Left lobe of liver (tissue), 2 donors: ENCODE measurements around the gene CDH26. TPM values are rescaled to one million over a fixed set of nuclear protein-coding genes. Genes with fewer than 3 reads are reported as not detected.
A peak's percentile ranks its signal among the peaks of the same experiment; 100 is the strongest.

ENCODE experiments used
- ATAC-seq: fragments of 200-7000 bp; cut with Tn5 transposase; one replicate; pipeline ENCODE4 v1.9.1; 2020; ENCODE audit warnings: mild to moderate bottlenecking, moderate library complexity
- DNase-seq: peaks from one replicate; pipeline ENCODE4 v3.0.0-alpha.2; 2020; ENCODE audit warnings: low spot score
- total RNA-seq: library from RNA; stranded (reverse); gene quantifications from one replicate; pipeline ENCODE4 v1.2.1, GENCODE V29; 2021
- donor health status: DM: no; HTN: no; CAD: no; lungs with moderate emphysema.
- donor health status: DM: no; HTN: yes; CAD: no.

The CDH26 gene
- total RNA-seq, 1 donor from 2014 or later, result 0.38 TPM

DNA sequence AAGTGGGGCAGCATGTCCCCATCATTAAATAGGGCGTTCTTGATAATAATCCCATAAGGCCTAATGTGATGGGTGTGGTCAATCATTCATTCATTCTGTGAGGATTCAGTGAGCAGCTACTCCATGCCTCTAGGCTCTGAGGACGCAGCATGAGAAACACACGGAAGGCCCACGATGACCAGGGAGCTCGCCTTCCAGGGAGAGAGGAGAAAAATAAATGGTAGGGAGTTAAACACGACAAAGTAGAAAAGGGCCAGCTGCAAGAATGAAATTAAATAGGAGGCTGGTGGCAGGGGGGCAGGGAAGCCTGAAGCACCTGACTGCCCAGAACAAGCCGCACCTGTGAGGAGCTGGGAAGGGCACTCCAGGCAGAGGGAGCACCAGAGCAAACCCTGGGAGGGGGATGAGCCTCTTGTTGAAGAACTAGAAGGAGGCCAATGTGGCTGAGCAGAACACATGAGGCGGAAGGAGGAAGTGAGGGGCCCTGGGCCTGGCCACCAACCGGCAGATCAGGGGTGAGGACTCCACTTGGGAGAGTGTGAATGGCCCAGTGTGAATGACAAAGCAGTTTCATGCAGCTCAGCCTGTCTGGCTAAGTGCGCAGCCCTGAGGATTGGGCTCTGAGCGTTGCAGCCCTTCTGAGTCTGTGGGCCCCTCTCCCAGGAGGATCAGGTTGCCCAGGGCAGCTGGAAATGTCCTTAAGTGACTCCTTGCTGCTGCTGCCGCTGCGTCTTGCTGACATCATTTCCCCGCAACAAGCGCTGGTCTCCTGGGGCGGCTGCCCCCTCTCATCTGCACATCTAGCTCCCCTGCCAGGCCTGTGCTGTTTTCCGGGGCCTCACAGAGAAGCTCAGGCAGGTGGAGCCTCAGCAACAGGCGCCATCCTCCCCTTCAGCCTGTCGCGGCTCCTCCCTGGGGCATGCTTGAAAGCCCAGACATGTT lies 99.9 kb downstream of the CDH26 start:
- DNase-seq (no peak), ATAC-seq (peak; percentile 44)

DNA sequence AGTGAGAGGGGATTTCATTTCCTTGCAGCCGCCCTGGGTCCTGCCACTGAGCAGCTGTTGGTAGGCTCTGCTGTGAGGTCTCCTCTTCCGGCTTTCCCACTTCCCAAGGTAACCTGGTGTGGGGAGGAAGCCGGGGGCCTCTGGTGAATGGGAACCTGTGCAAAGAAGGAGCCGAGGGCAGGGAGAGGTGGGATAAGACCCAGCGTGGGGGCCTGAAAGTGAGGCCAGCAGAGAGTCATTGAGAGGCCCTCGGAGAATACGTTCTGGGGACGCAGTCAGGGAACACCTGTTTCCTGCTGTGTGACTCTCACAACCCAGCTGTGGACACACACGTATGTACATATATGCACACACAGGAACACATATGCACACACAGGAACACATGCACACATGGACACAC lies 100.7 kb downstream of the CDH26 start:
- peak; percentile 41 for DNase-seq

DNA sequence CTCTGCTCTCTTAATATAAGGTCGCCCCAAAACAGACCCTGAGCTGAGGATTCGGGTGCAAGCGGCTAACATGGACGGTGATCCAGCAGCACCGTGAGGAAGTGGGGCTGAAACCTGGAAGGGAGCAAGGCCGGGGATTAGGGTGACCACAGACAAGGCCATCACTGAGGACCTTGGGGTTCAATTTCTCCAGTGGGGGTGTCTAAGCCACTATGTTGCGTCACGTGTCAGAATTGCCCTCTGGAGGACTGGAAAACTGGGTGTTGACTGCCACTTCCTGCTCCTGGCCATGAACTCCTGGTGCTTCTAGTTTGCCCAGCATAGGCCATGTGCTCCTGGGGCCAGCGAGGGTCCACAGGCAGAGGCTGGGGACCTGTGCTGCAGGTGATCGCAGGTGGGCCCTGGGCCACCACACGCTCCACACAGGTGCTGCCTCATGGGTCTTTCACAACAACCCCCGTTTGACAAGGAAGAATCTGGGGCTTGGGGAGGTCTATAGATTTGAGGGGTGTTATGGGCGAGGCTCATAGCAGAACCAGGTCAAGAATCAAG lies 101.9 kb downstream of the CDH26 start:
- ATAC-seq (no peak), DNase-seq (no peak)

More for the DNA sequence above, 100.7 kb downstream of the CDH26 start:
- ATAC-seq, result no peak

DNA sequence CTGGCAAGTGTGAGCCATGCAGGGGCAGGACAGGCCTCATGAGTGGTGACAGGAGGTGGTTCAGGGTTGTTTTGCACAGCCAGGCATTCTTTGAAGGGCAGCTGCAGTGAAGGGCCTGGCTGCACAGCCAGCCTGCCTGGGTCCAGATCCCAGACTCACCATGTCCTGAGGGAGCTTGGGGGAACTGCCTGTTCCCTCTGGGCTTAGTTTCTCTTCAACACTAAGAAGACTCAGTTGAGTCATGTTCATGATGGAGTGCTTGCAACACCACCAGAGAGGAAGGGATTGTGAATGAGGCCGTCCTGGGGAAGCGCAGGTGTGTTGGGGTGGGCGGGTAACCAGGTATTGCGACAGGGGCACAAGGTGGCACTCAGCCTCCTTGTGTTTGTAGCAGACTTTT lies 102.4 kb downstream of the CDH26 start:
- DNase-seq (no peak), ATAC-seq (no peak)

DNA sequence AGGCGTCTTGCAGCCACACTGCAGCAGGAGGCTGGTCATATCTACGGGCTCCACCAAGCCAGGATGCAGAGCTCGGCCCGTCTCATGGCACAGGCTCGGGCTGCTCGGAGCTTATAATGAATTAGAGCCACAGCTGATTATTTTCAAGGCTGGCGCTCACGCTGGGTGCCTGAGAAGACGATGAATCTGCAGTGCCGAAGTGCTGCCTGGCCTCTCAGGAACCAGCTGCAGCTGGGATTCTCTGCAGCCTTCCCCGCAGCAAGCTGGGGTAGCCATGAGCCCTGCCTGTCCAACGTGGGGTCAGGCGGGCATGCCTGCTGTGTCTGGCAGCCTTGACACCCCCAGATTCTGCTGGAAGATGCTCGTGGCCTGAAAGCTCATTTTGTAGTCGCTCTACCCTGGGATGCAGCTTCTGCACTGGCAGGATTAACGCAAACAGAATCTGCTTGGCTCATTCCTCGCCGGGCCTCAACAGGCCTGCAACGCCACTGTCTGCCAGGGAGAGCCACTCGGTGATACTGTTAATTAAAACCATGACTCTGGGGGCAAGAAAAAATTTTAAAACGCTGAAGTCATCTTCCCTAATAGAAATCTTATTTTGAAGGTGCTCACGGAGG lies 104.3 kb downstream of the CDH26 start:
- DNase-seq (peak; percentile 10), ATAC-seq (no peak)

DNA sequence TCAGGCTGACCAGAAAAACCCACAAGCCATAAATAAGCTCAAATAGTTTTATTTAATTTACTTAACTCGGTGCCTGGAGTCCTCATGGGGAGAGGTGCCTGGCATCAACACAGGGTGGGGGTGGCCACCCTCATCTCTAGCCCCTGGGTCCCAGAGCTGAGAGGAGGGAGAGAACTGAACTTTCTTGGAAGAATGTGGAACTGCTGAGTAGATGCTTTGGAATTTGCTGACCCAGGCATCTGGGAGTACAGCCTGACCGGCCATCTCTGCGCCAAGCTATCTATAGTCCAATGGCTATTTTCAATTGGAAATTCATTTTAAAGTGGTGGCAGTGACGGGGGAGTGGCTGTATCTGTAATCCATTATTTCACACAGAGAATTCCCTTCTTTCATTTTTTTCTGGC lies 104.8 kb downstream of the CDH26 start:
- DNase-seq, result peak; percentile 33
- no peak for ATAC-seq

DNA sequence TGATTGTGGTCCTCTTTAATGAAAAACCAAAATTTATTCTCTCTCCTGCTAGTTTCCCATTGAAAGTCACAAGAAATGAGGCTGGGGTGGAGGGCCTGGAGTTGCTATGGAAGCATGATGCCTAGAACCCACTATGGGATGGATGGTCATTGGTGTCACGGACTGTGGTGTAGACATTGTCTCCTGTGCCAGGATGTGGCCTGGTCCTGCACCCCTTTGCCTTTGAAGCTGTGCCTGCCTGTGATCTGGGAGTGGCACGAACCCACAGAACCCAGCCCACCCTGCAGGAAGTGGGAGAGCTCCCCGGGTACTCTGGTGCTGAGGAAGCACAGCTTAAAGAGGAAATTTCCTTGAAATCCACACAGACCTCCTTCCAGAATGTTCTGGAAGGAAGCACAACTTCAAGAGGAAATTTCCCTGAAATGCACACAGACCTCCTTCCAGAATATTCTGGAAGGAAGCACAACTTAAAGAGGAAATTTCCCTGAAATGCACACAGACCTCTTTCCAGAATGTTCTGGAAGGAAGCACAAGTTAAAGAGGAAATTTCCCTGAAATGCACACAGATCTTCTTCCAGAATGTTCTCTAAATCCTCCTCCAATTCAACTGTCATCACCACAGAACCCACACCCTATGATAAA lies 105.6 kb downstream of the CDH26 start:
- no peak for ATAC-seq
- DNase-seq, result peak; percentile 21

Other genes starting within 250 kb of the CDH26 start
- gene SYCP2, start 24.8 kb upstream of the CDH26 start, total RNA-seq, result 0.35 TPM
- gene PPP1R3D, start 18.1 kb upstream of the CDH26 start, total RNA-seq, result 0.78 TPM
- gene FAM217B, start 18.0 kb upstream of the CDH26 start, total RNA-seq, result 2.2 TPM